ENCODE measurements around the gene TRIM71. TPM values are rescaled to one million over a fixed set of nuclear protein-coding genes. Genes with fewer than 3 reads are reported as not detected.
"Not testable (repeated sequence)": the region's sequence is repeated elsewhere in the genome, so short reads cannot be mapped to it uniquely, and the experiment has no call there.

TRIM71 gene
- total RNA-seq, 2 experiments from 2014 or later, result not detected

GRCh38 chr3:32896143-32896542 is 78.3 kb downstream of the TRIM71 start:
- Mint-ChIP-seq H3K4me1 (peaks cover 2% of the 10 kb centered on the region), H3K36me3 (ENCODE audit: low read depth) (no peaks in the 10 kb centered on the region), H3K27me3 (peaks cover 66% of the 10 kb centered on the region), H3K4me3 (no peak overlapping the region), H3K27ac (no peak overlapping the region), H3K9me3 (no peaks in the 10 kb centered on the region)
- ChIA-PET POLR2A (no interaction called here), CTCF (no interaction called here)
- no peak for DNase-seq

GRCh38 chr3:32897001-32897601 is 79.3 kb downstream of the TRIM71 start:
- H3K9me3 Mint-ChIP-seq, result no peaks in the 10 kb centered on the region
- H3K27ac Mint-ChIP-seq, result no peak overlapping the region
- POLR2A ChIA-PET, result no interaction called here
- CTCF ChIA-PET, result interaction anchor here (0.6 to 1.1 kb wide), 2 partner anchors 11 to 57 kb away, joined by 3 read pairs; no protein-coding TSS in a partner anchor
- no peak for DNase-seq
- H3K4me1 Mint-ChIP-seq, result peaks cover 3% of the 10 kb centered on the region
- no peaks in the 10 kb centered on the region for H3K36me3 Mint-ChIP-seq (ENCODE audit: low read depth)
- H3K27me3 Mint-ChIP-seq, result peaks cover 68% of the 10 kb centered on the region
- no peak overlapping the region for H3K4me3 Mint-ChIP-seq

- Mint-ChIP-seq H3K9me3 (no peaks in the 10 kb centered on the region), H3K4me3 (no peak overlapping the region), H3K27ac (no peak overlapping the region), H3K4me1 (peaks cover 7% of the 10 kb centered on the region), H3K27me3 (peaks cover 62% of the 10 kb centered on the region), H3K36me3 (ENCODE audit: low read depth) (no peaks in the 10 kb centered on the region)
- ChIA-PET POLR2A (no interaction called here), CTCF (interaction anchor here (0.7 to 1.1 kb wide), 2 partner anchors 10 to 202 kb away, joined by 3 to 4 read pairs; no protein-coding TSS in a partner anchor)
- no peak for DNase-seq
These were observed 80.3 kb downstream of the TRIM71 start for GRCh38 chr3:32897981-32898623.

- Mint-ChIP-seq H3K9me3 (no peaks in the 10 kb centered on the region), H3K27ac (no peak overlapping the region), H3K36me3 (ENCODE audit: low read depth) (no peaks in the 10 kb centered on the region), H3K27me3 (peaks cover 50% of the 10 kb centered on the region), H3K4me3 (no peak overlapping the region), H3K4me1 (peaks cover 7% of the 10 kb centered on the region)
- POLR2A ChIA-PET, result no interaction called here
- CTCF ChIA-PET, result no interaction called here
- no peak for DNase-seq
These were observed 81.5 kb downstream of the TRIM71 start for GRCh38 chr3:32899265-32899664.

- no peak for DNase-seq
- no peak overlapping the region for H3K4me3 Mint-ChIP-seq
- no peak overlapping the region for H3K27ac Mint-ChIP-seq
- H3K4me1 Mint-ChIP-seq, result peaks cover 7% of the 10 kb centered on the region
- peaks cover 31% of the 10 kb centered on the region for H3K27me3 Mint-ChIP-seq
- no peaks in the 10 kb centered on the region for H3K9me3 Mint-ChIP-seq
- POLR2A ChIA-PET, result no interaction called here
- CTCF ChIA-PET, result interaction anchor here (0.6 kb wide), 1 partner anchor 570 kb away, joined by 3 read pairs; no protein-coding TSS in a partner anchor
- H3K36me3 Mint-ChIP-seq (ENCODE audit: low read depth), result no peaks in the 10 kb centered on the region
These were observed 83.5 kb downstream of the TRIM71 start for GRCh38 chr3:32901005-32901932.

GRCh38 chr3:32902887-32903371 is 85.1 kb downstream of the TRIM71 start:
- CTCF ChIA-PET, result interaction anchor here (0.6 to 1.2 kb wide), 2 partner anchors 39 to 287 kb away, joined by 3 to 4 read pairs; no protein-coding TSS in a partner anchor
- H3K9me3 Mint-ChIP-seq, result not testable (repeated sequence)

GRCh38 chr3:32903953-32904352 is 86.2 kb downstream of the TRIM71 start:
- H3K27ac Mint-ChIP-seq, result no peak overlapping the region
- peaks cover 17% of the 10 kb centered on the region for H3K27me3 Mint-ChIP-seq
- ChIA-PET POLR2A (no interaction called here), CTCF (interaction anchor here (1.2 kb wide), 1 partner anchor 40 kb away, joined by 3 read pairs; no protein-coding TSS in a partner anchor)
- no peaks in the 10 kb centered on the region for H3K36me3 Mint-ChIP-seq (ENCODE audit: low read depth)
- H3K4me1 Mint-ChIP-seq, result peaks cover 7% of the 10 kb centered on the region
- no peaks in the 10 kb centered on the region for H3K9me3 Mint-ChIP-seq
- no peak for DNase-seq
- no peak overlapping the region for H3K4me3 Mint-ChIP-seq

More at GRCh38 chr3:32902887-32903371, 85.1 kb downstream of the TRIM71 start:
- Mint-ChIP-seq H3K4me3 (peak overlapping the region; percentile 58), H3K27me3 (peaks cover 23% of the 10 kb centered on the region)
- H3K27ac Mint-ChIP-seq; POLR2A ChIA-PET; H3K4me1 Mint-ChIP-seq; H3K36me3 Mint-ChIP-seq (ENCODE audit: low read depth): not testable (repeated sequence)
- peak; percentile 51 for DNase-seq

- Mint-ChIP-seq H3K9me3 (peaks cover 2% of the 10 kb centered on the region), H3K36me3 (ENCODE audit: low read depth) (no peaks in the 10 kb centered on the region), H3K27ac (no peak overlapping the region), H3K4me3 (no peak overlapping the region), H3K4me1 (peaks cover 7% of the 10 kb centered on the region), H3K27me3 (no peaks in the 10 kb centered on the region)
- ChIA-PET POLR2A (no interaction called here), CTCF (interaction anchor here (0.6 kb wide), 1 partner anchor 213 kb away, joined by 4 read pairs; no protein-coding TSS in a partner anchor)
- no peak for DNase-seq
These were observed 92.2 kb downstream of the TRIM71 start for GRCh38 chr3:32909999-32910398.

GRCh38 chr3:32910954-32911353 is 93.2 kb downstream of the TRIM71 start:
- POLR2A ChIA-PET, result no interaction called here
- H3K4me1 Mint-ChIP-seq, result peaks cover 7% of the 10 kb centered on the region
- H3K36me3 Mint-ChIP-seq (ENCODE audit: low read depth), result no peaks in the 10 kb centered on the region
- H3K27me3 Mint-ChIP-seq, result no peaks in the 10 kb centered on the region
- H3K9me3 Mint-ChIP-seq, result peaks cover 2% of the 10 kb centered on the region
- DNase-seq, result no peak
- no peak overlapping the region for H3K4me3 Mint-ChIP-seq
- H3K27ac Mint-ChIP-seq, result no peak overlapping the region
- CTCF ChIA-PET, result interaction anchor here (0.6 kb wide), 1 partner anchor 125 kb away, joined by 4 read pairs; no protein-coding TSS in a partner anchor

GRCh38 chr3:32912046-32912445 is 94.2 kb downstream of the TRIM71 start:
- no peak overlapping the region for H3K4me3 Mint-ChIP-seq
- ChIA-PET POLR2A (no interaction called here), CTCF (no interaction called here)
- H3K27ac Mint-ChIP-seq, result no peak overlapping the region
- H3K27me3 Mint-ChIP-seq, result no peaks in the 10 kb centered on the region
- H3K36me3 Mint-ChIP-seq (ENCODE audit: low read depth), result no peaks in the 10 kb centered on the region
- H3K4me1 Mint-ChIP-seq, result peaks cover 7% of the 10 kb centered on the region
- peaks cover 7% of the 10 kb centered on the region for H3K9me3 Mint-ChIP-seq
- DNase-seq, result no peak

- Mint-ChIP-seq H3K27me3 (no peaks in the 10 kb centered on the region), H3K27ac (no peak overlapping the region), H3K36me3 (ENCODE audit: low read depth) (no peaks in the 10 kb centered on the region), H3K4me1 (peaks cover 7% of the 10 kb centered on the region), H3K4me3 (no peak overlapping the region), H3K9me3 (peaks cover 13% of the 10 kb centered on the region)
- DNase-seq, result no peak
- ChIA-PET CTCF (no interaction called here), POLR2A (no interaction called here)
These were observed 96.1 kb downstream of the TRIM71 start for GRCh38 chr3:32913790-32914446.

- no peak overlapping the region for H3K4me3 Mint-ChIP-seq
- POLR2A ChIA-PET, result no interaction called here
- peaks cover 9% of the 10 kb centered on the region for H3K27me3 Mint-ChIP-seq
- peaks cover 11% of the 10 kb centered on the region for H3K9me3 Mint-ChIP-seq
- H3K27ac Mint-ChIP-seq, result no peak overlapping the region
- CTCF ChIA-PET, result no interaction called here
- no peaks in the 10 kb centered on the region for H3K36me3 Mint-ChIP-seq (ENCODE audit: low read depth)
- H3K4me1 Mint-ChIP-seq, result no peaks in the 10 kb centered on the region
- DNase-seq, result no peak
These were observed 102.1 kb downstream of the TRIM71 start for GRCh38 chr3:32919920-32920319.

All from activated CD4-positive, alpha-beta T cell treated with anti-CD3 and anti-CD28 coated beads, Interleukin-2, amount 10 ng/mL, durations not matched to agents 7 days and 5 days (primary cell).